H1 (cell line): ENCODE data around the gene PDE1A. TPM values are rescaled to one million over a fixed set of nuclear protein-coding genes. Genes with fewer than 3 reads are reported as not detected.

Source experiments
- CTCF ChIA-PET: fragments of 300-600 bp; sonication (Branson Sonifier 250); formaldehyde crosslinking; loops from one replicate; lab custom pipeline; 2021; ENCODE audit not compliant: partially characterized antibody; lab: Charles Lee
- POLR2A ChIA-PET: fragments of 300-600 bp; sonication (Branson Sonifier 250); formaldehyde crosslinking; loops from one replicate; lab custom pipeline; 2021; ENCODE audit warnings: inconsistent platforms; ENCODE audit not compliant: partially characterized antibody; lab: Charles Lee
- DNase-seq, 2 experiments: peaks; one replicate each; pipeline versions ENCODE4 v3.0.0 to v3.0.0-alpha.2; 2010 to 2022; ENCODE audit warnings: low spot score in 2 of 2, low read depth in 1 of 2, mixed read lengths in 1 of 2
- FAIRE-seq: peaks from 2 replicates; lab custom pipeline; 2011; peaks lifted over from hg19 to GRCh38; lab: Jason Lieb, UNC
- H2AFZ ChIP-seq: 2 replicates; pipeline ENCODE4 v1.8.1; 2012; ENCODE audit warnings: low read length, inconsistent platforms
- H2AK5ac ChIP-seq: 2 replicates; pipeline ENCODE4 v1.6.1; 2013; ENCODE audit warnings: low read depth, low read length
- H2BK120ac ChIP-seq: replicated peaks from 2 replicates; pipeline ENCODE3; 2013; ENCODE audit warnings: low read depth, low read length, inconsistent platforms
- H2BK12ac ChIP-seq: 2 replicates; pipeline ENCODE4 v1.6.1; 2013; ENCODE audit warnings: low read depth, low read length
- H2BK15ac ChIP-seq: 2 replicates; pipeline ENCODE4 v1.6.1; 2013; ENCODE audit warnings: low read length
- H2BK20ac ChIP-seq: 2 replicates; pipeline ENCODE4 v1.6.1; 2013; ENCODE audit warnings: low read length
- H2BK5ac ChIP-seq: 2 replicates; pipeline ENCODE4 v1.6.1; 2013; ENCODE audit warnings: low read depth, low read length
- H3K14ac ChIP-seq: 2 replicates; pipeline ENCODE4 v1.6.1; 2013; ENCODE audit warnings: inconsistent platforms; ENCODE audit not compliant: insufficient read length
- H3K18ac ChIP-seq: 2 replicates; pipeline ENCODE4 v1.6.1; 2013; ENCODE audit warnings: low read length; ENCODE audit errors: extremely low read depth
- H3K23ac ChIP-seq: 2 replicates; pipeline ENCODE4 v1.6.1; 2013; ENCODE audit warnings: inconsistent platforms; ENCODE audit not compliant: insufficient read length
- H3K23me2 ChIP-seq: 2 replicates; pipeline ENCODE4 v1.6.1; 2013; ENCODE audit warnings: low read depth, low read length
- H3K27ac ChIP-seq: 2 replicates; pipeline ENCODE4 v1.6.1; 2011; ENCODE audit warnings: low read depth, low read length, inconsistent platforms
- H3K27me3 ChIP-seq, 4 experiments: replicated peaks in 1 of 4; 1 replicate in 1 of 4; 2 replicates in 3 of 4; pipeline versions ENCODE4 v1.6.1 to v1.8.1; 2011 to 2013; ENCODE audit warnings: low read length in 3 of 4, mild to moderate bottlenecking in 3 of 4, inconsistent platforms in 2 of 4, mixed read lengths in 2 of 4, moderate library complexity in 1 of 4; ENCODE audit not compliant: control insufficient read depth in 3 of 4, insufficient read depth in 3 of 4; ENCODE audit errors: extremely low read depth in 1 of 4
- H3K36me3 ChIP-seq, 4 experiments: 2 replicates each; pipeline versions ENCODE4 v1.6.1 to v1.8.1; 2011 to 2013; ENCODE audit warnings: mild to moderate bottlenecking in 4 of 4, low read length in 3 of 4, moderate library complexity in 2 of 4, control low read depth in 1 of 4, inconsistent platforms in 1 of 4; ENCODE audit not compliant: insufficient read depth in 4 of 4, control insufficient read depth in 2 of 4
- H3K4ac ChIP-seq: replicated peaks from 2 replicates; pipeline ENCODE3; 2013; ENCODE audit warnings: low read length, low read depth, mixed read lengths, inconsistent platforms; ENCODE audit not compliant: insufficient read length
- H3K4me1 ChIP-seq, 4 experiments: replicated peaks in 1 of 4; 1 replicate in 1 of 4; 2 replicates in 3 of 4; pipeline versions ENCODE4 v1.6.1 to v1.8.1; 2011 to 2013; ENCODE audit warnings: low read length in 3 of 4, inconsistent platforms in 2 of 4, mixed read lengths in 1 of 4; ENCODE audit not compliant: insufficient read depth in 4 of 4, control insufficient read depth in 3 of 4
- H3K4me2 ChIP-seq, 2 experiments: 2 replicates each; pipeline versions ENCODE4 v1.6.1 to v1.8.1; 2011 to 2013; ENCODE audit warnings: low read depth in 2 of 2, low read length in 2 of 2, control low read depth in 1 of 2, inconsistent platforms in 1 of 2, mild to moderate bottlenecking in 1 of 2; ENCODE audit not compliant: insufficient read depth in 1 of 2
- H3K4me3 ChIP-seq, 4 experiments: fragments of 200-600, 300-600 bp in 1 of 4; sonication (generic), shearing (Covaris generic), sonication (Bioruptor Twin) in 1 of 4; 2 replicates each; pipeline versions ENCODE4 v1.5.1 to v1.8.1; 2011 to 2016; ENCODE audit warnings: low read length in 4 of 4, low read depth in 3 of 4, control low read depth in 2 of 4, inconsistent platforms in 2 of 4, mild to moderate bottlenecking in 2 of 4, mixed read lengths in 1 of 4, moderate library complexity in 1 of 4; ENCODE audit not compliant: insufficient read depth in 2 of 4; ENCODE audit errors: extremely low read depth in 1 of 4
- H3K56ac ChIP-seq: replicated peaks from 2 replicates; pipeline ENCODE3; 2013; ENCODE audit warnings: low read depth, mild to moderate bottlenecking, mixed read lengths, low read length, inconsistent platforms; ENCODE audit not compliant: insufficient read length
- H3K79me1 ChIP-seq: 2 replicates; pipeline ENCODE4 v1.6.1; 2013; ENCODE audit warnings: low read depth, low read length, control low read depth
- H3K79me2 ChIP-seq, 2 experiments: 2 replicates each; pipeline versions ENCODE4 v1.6.1 to v1.8.1; 2012 to 2013; ENCODE audit warnings: low read length in 2 of 2, mild to moderate bottlenecking in 2 of 2, inconsistent platforms in 1 of 2; ENCODE audit not compliant: insufficient read depth in 2 of 2, control insufficient read depth in 1 of 2
- H3K9ac ChIP-seq, 4 experiments: replicated peaks in 1 of 4; 1 replicate in 1 of 4; 2 replicates in 3 of 4; pipeline versions ENCODE4 v1.6.1 to v1.8.1; 2011 to 2013; ENCODE audit warnings: low read depth in 3 of 4, low read length in 3 of 4, control low read depth in 2 of 4, mild to moderate bottlenecking in 2 of 4, moderate library complexity in 2 of 4, inconsistent platforms in 1 of 4; ENCODE audit errors: extremely low read depth in 1 of 4
- H3K9me3 ChIP-seq, 2 experiments: 2 replicates each; pipeline versions ENCODE4 v1.6.1 to v1.8.1; 2012 to 2013; ENCODE audit warnings: mild to moderate bottlenecking in 2 of 2, moderate library complexity in 2 of 2, control low read depth in 1 of 2, inconsistent platforms in 1 of 2, low read depth in 1 of 2, low read length in 1 of 2, mixed read lengths in 1 of 2; ENCODE audit not compliant: insufficient read depth in 2 of 2
- H4K20me1 ChIP-seq, 2 experiments: replicated peaks in 1 of 2; 2 replicates each; pipeline versions ENCODE3 to v1.8.1; 2011 to 2013; ENCODE audit warnings: inconsistent platforms in 2 of 2, low read length in 2 of 2, mild to moderate bottlenecking in 1 of 2; ENCODE audit not compliant: insufficient read depth in 2 of 2, control insufficient read depth in 1 of 2
- H4K5ac ChIP-seq: 2 replicates; pipeline ENCODE4 v1.6.1; 2013; ENCODE audit warnings: low read length, low read depth, mixed read lengths, inconsistent platforms; ENCODE audit not compliant: insufficient read length
- H4K8ac ChIP-seq: 2 replicates; pipeline ENCODE4 v1.8.0; 2013; ENCODE audit warnings: mild to moderate bottlenecking, moderate library complexity, low read length, inconsistent platforms; ENCODE audit not compliant: insufficient read depth; ENCODE audit errors: extremely low read depth
- H4K91ac ChIP-seq: replicated peaks from 2 replicates; pipeline ENCODE3; 2013; ENCODE audit warnings: low read length, mixed read lengths, inconsistent platforms; ENCODE audit not compliant: insufficient read length
- ASH2L ChIP-seq: fragments of 200-600, 300-600 bp; sonication (generic); IDR thresholded peaks from one replicate; pipeline ENCODE4 v1.7.1; 2017; ENCODE audit warnings: low read length
- EP300 ChIP-seq, 2 experiments: IDR thresholded peaks; 1 replicate in 1 of 2; 2 replicates in 1 of 2; pipeline ENCODE4 v1.6.1; 2011 to 2012; ENCODE audit warnings: low read depth in 2 of 2, low read length in 2 of 2, mild to moderate bottlenecking in 2 of 2, borderline replicate concordance in 1 of 2, inconsistent platforms in 1 of 2, moderate library complexity in 1 of 2
- HDAC6 ChIP-seq: IDR thresholded peaks from one replicate; pipeline ENCODE4 v1.7.1; 2012; ENCODE audit warnings: low read depth, mild to moderate bottlenecking, inconsistent platforms, low read length, moderate library complexity
- POLR2AphosphoS5 ChIP-seq: IDR thresholded peaks from 2 replicates; pipeline ENCODE4 v1.6.1; 2011; ENCODE audit warnings: low read depth, low read length
- RFX5 ChIP-seq: IDR thresholded peaks from 2 replicates; pipeline ENCODE4 v1.6.1; 2011; ENCODE audit warnings: low read depth, low read length, improper control_type of control experiment, borderline replicate concordance
- TCF12 ChIP-seq: IDR thresholded peaks from 2 replicates; pipeline ENCODE4 v1.6.1; 2011; ENCODE audit warnings: low read depth, mild to moderate bottlenecking, low read length
- WGBS, 2 experiments: shearing (Covaris generic) in 1 of 2; methylation state at CpG; one replicate each; pipeline versions ENCODE4 v1.1.6 to v1.1.7; 2013 to 2015; ENCODE audit warnings: low lambda C conversion rate in 2 of 2, mixed read lengths in 2 of 2, inconsistent platforms in 1 of 2, low coverage in 1 of 2, missing lambda C conversion rate in 1 of 2; ENCODE audit not compliant: insufficient replicate concordance in 2 of 2, insufficient coverage in 1 of 2, insufficient read length in 1 of 2; ENCODE audit errors: extremely low coverage in 1 of 2, missing lambda C conversion rate in 1 of 2; 5-methylcytosine and 5-hydroxymethylcytosine counted together
- polyA plus RNA-seq, 7 experiments: library from polyadenylated mRNA; depleted of rRNA in 3 of 7; stranded (reverse) in 5 of 7; unstranded in 2 of 7; fragments of >200 nt in 5 of 7; fragments of 200-250 nt in 2 of 7; gene quantifications; 1 replicate in 5 of 7; 2 replicates in 1 of 7; 4 replicates in 1 of 7; pipeline versions ENCODE4 v1.2.1 to v1.2.3, GENCODE V29; 2011 to 2013; ENCODE audit warnings: missing spikeins in 2 of 7, mixed read lengths in 2 of 7
- total RNA-seq: library from RNA; stranded (reverse); fragmentation: NEBNext Ultra II Directional; extraction: Animal tissue kit (Norgen Biotek cat#: 25700); gene quantifications from 2 replicates; pipeline ENCODE4 v1.2.1, GENCODE V29; 2021

The PDE1A gene
- total and polyA plus RNA-seq, 2 of the 8 experiments (the other 6 are each of a cell fraction or from before 2014, with no cell fraction given): 0.34 TPM; not detected in 1

DNA sequence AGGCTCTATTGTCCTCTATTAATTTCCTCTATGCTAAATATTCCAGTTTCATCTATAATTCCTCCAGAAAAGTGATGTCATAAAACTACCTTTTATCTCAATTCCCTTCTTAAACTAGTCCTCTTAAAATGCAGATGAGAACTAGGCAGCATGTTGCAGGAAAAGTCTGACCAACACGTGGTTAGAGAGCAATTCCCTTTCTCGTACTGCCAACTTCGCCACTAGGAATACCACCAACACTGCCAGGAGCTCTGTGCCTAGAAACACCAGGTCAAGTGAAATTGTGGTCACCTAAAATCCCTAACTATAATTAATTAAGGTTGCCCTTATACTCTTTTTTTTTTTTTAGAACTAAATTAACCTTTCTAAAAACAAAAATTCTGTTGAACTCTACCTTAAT is 313.5 kb downstream of the PDE1A start:
- H3K23me2 ChIP-seq: no peaks in the 10 kb centered on the region; the same call in 1 of the 2 replicates
- no peak overlapping the region for H3K56ac ChIP-seq
- H3K9me3 ChIP-seq: no peaks in the 10 kb centered on the region
- no peaks in the 10 kb centered on the region for H3K36me3 ChIP-seq
- WGBS, 2 experiments: 68% methylated on average over 3 of the region's 3 CpGs; no CpG with 5 or more reads in 1 of the 2 experiments
- no peaks in the 10 kb centered on the region for H3K79me2 ChIP-seq
- no peak overlapping the region for H2BK20ac ChIP-seq
- no peak overlapping the region for H3K18ac ChIP-seq
- H3K14ac ChIP-seq: no peak overlapping the region
- no peak overlapping the region for H4K8ac ChIP-seq
- H2AK5ac ChIP-seq: no peak overlapping the region
- H3K9ac ChIP-seq: no peak overlapping the region
- no peak overlapping the region for H2BK15ac ChIP-seq
- no peaks in the 10 kb centered on the region for H3K27me3 ChIP-seq
- no peak overlapping the region for H3K4me3 ChIP-seq
- no peak overlapping the region for H4K5ac ChIP-seq
- no peak overlapping the region for H2BK5ac ChIP-seq
- DNase-seq (no peak), FAIRE-seq (no peak)
- no peak overlapping the region for H3K23ac ChIP-seq
- no peak overlapping the region for H3K4ac ChIP-seq
- H3K79me1 ChIP-seq: no peaks in the 10 kb centered on the region
- POLR2A ChIA-PET: no interaction called here
- no peak overlapping the region for H2BK120ac ChIP-seq
- H3K27ac ChIP-seq: no peak overlapping the region
- no peak overlapping the region for H3K4me2 ChIP-seq
- H3K4me1 ChIP-seq: peaks cover 0 to 4% (median 0%) of the 10 kb centered on the region in 4 experiments; a peak in 1 of 7 replicates
- no peak overlapping the region for H2BK12ac ChIP-seq
- no peak overlapping the region for H2AFZ ChIP-seq
- no peak overlapping the region for H4K91ac ChIP-seq
- CTCF ChIA-PET: interaction anchor here (1.8 kb wide), 1 partner anchor 15 kb away, joined by 5 read pairs; no protein-coding TSS in a partner anchor
- H4K20me1 ChIP-seq: no peaks in the 10 kb centered on the region
- TF ChIP-seq RFX5: no peak
- no peak for TF ChIP-seq ASH2L
- no peak for TF ChIP-seq TCF12
- TF ChIP-seq EP300 (IDR thresholded peaks at IDR 0.05; ENCODE audit: borderline replicate concordance in 1 of 2, low read depth in 2 of 2, low read length in 2 of 2): no peak
- no peak for TF ChIP-seq HDAC6
- TF ChIP-seq POLR2AphosphoS5: no peak
